Epithelial cell of esophagus (primary cell): ENCODE data around the gene CNRIP1.

Experiments used
- DNase-seq: peaks from one replicate; pipeline ENCODE4 v3.0.0; 2010; ENCODE audit warnings: low read depth
- H3K4me3 ChIP-seq: 2 replicates; pipeline ENCODE4 v1.5.1; 2011; ENCODE audit warnings: mild to moderate bottlenecking, low read length, control low read depth
- CTCF ChIP-seq: IDR thresholded peaks from 2 replicates; pipeline ENCODE4 v1.5.1; 2011; ENCODE audit warnings: low read depth, mild to moderate bottlenecking, low read length, control low read depth, inconsistent platforms; ENCODE audit not compliant: insufficient read depth; ENCODE audit errors: missing control alignments

The CNRIP1 gene

GRCh38 chr2:68252400-68253218, 67.1 kb downstream of the CNRIP1 start, which contains the start of gene PPP3R1:
Gene PPP3R1 (minus strand): TSS chr2:68252532. CDS start chr2:68252127, 405 bp downstream.
- no peak for TF ChIP-seq CTCF
- DNase-seq: peak; percentile 98
- H3K4me3 ChIP-seq: peak within 1 kb of the TSS; percentile 97

GRCh38 chr2:68251855-68252399, 67.8 kb downstream of the CNRIP1 start:
- H3K4me3 ChIP-seq: peak overlapping the region; percentile 87
- no peak for TF ChIP-seq CTCF
- DNase-seq: peak; percentile 22

GRCh38 chr2:68251187-68251854, 68.4 kb downstream of the CNRIP1 start:
- H3K4me3 ChIP-seq: peak overlapping the region; percentile 87
- DNase-seq: peak; percentile 91
- peak; percentile 81 for TF ChIP-seq CTCF

GRCh38 chr2:68250652-68251186, 69.0 kb downstream of the CNRIP1 start:
- H3K4me3 ChIP-seq: peak overlapping the region; percentile 87
- DNase-seq: peak; percentile 15
- no peak for TF ChIP-seq CTCF

- H3K4me3 ChIP-seq: peak overlapping the region; percentile 87
- TF ChIP-seq CTCF: no peak
- DNase-seq: no peak
These were observed 69.6 kb downstream of the CNRIP1 start for GRCh38 chr2:68250196-68250595.

- no peak for TF ChIP-seq CTCF
- H3K4me3 ChIP-seq: no peak overlapping the region
- DNase-seq: no peak
These were observed 70.9 kb downstream of the CNRIP1 start for GRCh38 chr2:68248806-68249205.
